ENCODE results near the gene MCOLN1. TPM values are rescaled to one million over a fixed set of nuclear protein-coding genes. Genes with fewer than 3 reads are reported as not detected.
A peak's percentile ranks its signal among the peaks of the same experiment; 100 is the strongest.

MCOLN1 gene
- total RNA-seq, 2 donors from 2014 or later: 17.8 to 26.5 TPM

- Histone ChIP-seq H3K4me1 (no peaks in the 10 kb centered on the region), H3K9me3 (no peaks in the 10 kb centered on the region), H3K4me3 (peak overlapping the region; percentile 67), H3K9ac (ENCODE audit: low read depth in 2 of 2, low read length in 2 of 2) (peak overlapping the region; percentile 70 to 87), H3K36me3 (no peaks in the 10 kb centered on the region), H3K27me3 (no peaks in the 10 kb centered on the region), H3K27ac (no peak overlapping the region)
- DNase-seq: no peak
- no peak for TF ChIP-seq CTCF (IDR thresholded peaks at IDR 0.05)
- intact Hi-C loops (cut with DNase I): no loop called here
These were observed 6.1 kb upstream of the MCOLN1 start for GRCh38 chr19:7516333-7516732.

GRCh38 chr19:7516878-7517277 lies 5.5 kb upstream of the MCOLN1 start:
- Histone ChIP-seq H3K4me1 (peaks cover 2% of the 10 kb centered on the region), H3K9ac (ENCODE audit: low read depth in 2 of 2, low read length in 2 of 2) (peak overlapping the region; percentile 70 to 87), H3K9me3 (no peaks in the 10 kb centered on the region), H3K27ac (no peak overlapping the region), H3K4me3 (peak overlapping the region; percentile 67), H3K27me3 (no peaks in the 10 kb centered on the region), H3K36me3 (no peaks in the 10 kb centered on the region)
- no peak for DNase-seq
- TF ChIP-seq CTCF (IDR thresholded peaks at IDR 0.05): no peak
- intact Hi-C loops (cut with DNase I): no loop called here

GRCh38 chr19:7519361-7520130 lies 2.9 kb upstream of the MCOLN1 start:
- Histone ChIP-seq H3K4me3 (no peak overlapping the region), H3K27ac (no peak overlapping the region), H3K9me3 (no peaks in the 10 kb centered on the region), H3K4me1 (peaks cover 10% of the 10 kb centered on the region), H3K36me3 (no peaks in the 10 kb centered on the region), H3K27me3 (no peaks in the 10 kb centered on the region), H3K9ac (ENCODE audit: low read depth in 2 of 2, low read length in 2 of 2) (no peak overlapping the region)
- no peak for TF ChIP-seq CTCF (IDR thresholded peaks at IDR 0.05)
- intact Hi-C loops (cut with DNase I): no loop called here
- no peak for DNase-seq

GRCh38 chr19:7520131-7521051 lies 2.0 kb upstream of the MCOLN1 start:
- no peak overlapping the region for H3K27ac ChIP-seq
- no peak overlapping the region for H3K4me3 ChIP-seq
- intact Hi-C loops (cut with DNase I): no loop called here
- no peak for TF ChIP-seq CTCF (IDR thresholded peaks at IDR 0.05)
- no peaks in the 10 kb centered on the region for H3K36me3 ChIP-seq
- no peaks in the 10 kb centered on the region for H3K9me3 ChIP-seq
- no peak for DNase-seq
- no peaks in the 10 kb centered on the region for H3K27me3 ChIP-seq
- H3K4me1 ChIP-seq: peaks cover 10% of the 10 kb centered on the region
- H3K9ac ChIP-seq (ENCODE audit: low read depth in 2 of 2, low read length in 2 of 2): no peak overlapping the region

GRCh38 chr19:7521551-7522071 lies 813 bp upstream of the MCOLN1 start:
- Histone ChIP-seq H3K4me1 (peaks cover 10% of the 10 kb centered on the region), H3K9ac (ENCODE audit: low read depth in 2 of 2, low read length in 2 of 2) (peak overlapping the region in 1 of 2 donors; percentile 6), H3K36me3 (no peaks in the 10 kb centered on the region), H3K27me3 (no peaks in the 10 kb centered on the region), H3K4me3 (peak overlapping the region; percentile 95), H3K27ac (no peak overlapping the region), H3K9me3 (no peaks in the 10 kb centered on the region)
- intact Hi-C loops (cut with DNase I): no loop called here
- DNase-seq: no peak
- no peak for TF ChIP-seq CTCF (IDR thresholded peaks at IDR 0.05)
